IMR-90 (cell line): ENCODE data around the gene CDK17.

ENCODE experiments used
- CTCF ChIP-seq: conservative IDR thresholded peaks from 2 replicates; pipeline ENCODE4 v1.5.1; 2012; ENCODE audit warnings: mild to moderate bottlenecking, low read depth, low read length, improper control_type of control experiment
- POLR2A ChIP-seq: IDR thresholded peaks from 2 replicates; pipeline ENCODE4 v1.6.1; 2012; ENCODE audit warnings: mild to moderate bottlenecking, low read depth, low read length

- no peak for TF ChIP-seq POLR2A
- TF ChIP-seq CTCF, result no peak
Observed at GRCh38 chr12:96412431-96412830, 12.2 kb upstream of the CDK17 start.
